Parathyroid adenoma (tissue), 2 donors: ENCODE data around the gene DCHS2.

ENCODE experiments used
- H2AFZ ChIP-seq: fragments of 300-600 bp; sonication (generic); one replicate; pipeline ENCODE4 v1.7.0; 2017; ENCODE audit warnings: antibody characterized with exemption, mild to moderate bottlenecking
- H3K27ac ChIP-seq: fragments of 300-600 bp; sonication (generic); one replicate; pipeline ENCODE4 v1.7.0; 2017
- H3K27me3 ChIP-seq: fragments of 300-600 bp; sonication (generic); one replicate; pipeline ENCODE4 v1.7.0; 2017; ENCODE audit warnings: low read length; ENCODE audit not compliant: control insufficient read depth, insufficient read depth
- H3K36me3 ChIP-seq: fragments of 300-600 bp; sonication (generic); one replicate; pipeline ENCODE4 v1.7.0; 2017; ENCODE audit warnings: low read length; ENCODE audit not compliant: control insufficient read depth, insufficient read depth
- H3K4me1 ChIP-seq: fragments of 300-600 bp; sonication (generic); one replicate; pipeline ENCODE4 v1.7.0; 2017; ENCODE audit warnings: control low read depth
- H3K4me2 ChIP-seq: fragments of 300-600 bp; sonication (generic); one replicate; pipeline ENCODE4 v1.7.0; 2017; ENCODE audit warnings: low read length
- H3K4me3 ChIP-seq: fragments of 300-600 bp; sonication (generic); one replicate; pipeline ENCODE4 v1.7.0; 2017; ENCODE audit warnings: low read depth, low read length
- H3K79me2 ChIP-seq: fragments of 300-600 bp; sonication (generic); one replicate; pipeline ENCODE4 v1.7.0; 2017; ENCODE audit warnings: control low read depth
- H3K9ac ChIP-seq: fragments of 300-600 bp; sonication (generic); one replicate; pipeline ENCODE4 v1.7.0; 2017; ENCODE audit warnings: mild to moderate bottlenecking
- H3K9me3 ChIP-seq: fragments of 300-600 bp; sonication (generic); one replicate; pipeline ENCODE4 v1.7.0; 2017; ENCODE audit warnings: low read length; ENCODE audit not compliant: control insufficient read depth
- CTCF ChIP-seq: fragments of 300-600 bp; sonication (generic); IDR thresholded peaks from one replicate; pipeline ENCODE4 v1.7.0; 2017; ENCODE audit warnings: antibody characterized with exemption, mild to moderate bottlenecking
- donor health status: primary hyperparathyroidism.

DCHS2 gene

GRCh38 chr4:154527308-154527707, 35.7 kb upstream of the DCHS2 start:
- Histone ChIP-seq H3K4me1 (no peaks in the 10 kb centered on the region), H3K4me2 (no peak overlapping the region), H2AFZ (no peak overlapping the region), H3K36me3 (no peaks in the 10 kb centered on the region), H3K79me2 (no peaks in the 10 kb centered on the region), H3K27me3 (no peaks in the 10 kb centered on the region), H3K9ac (no peak overlapping the region), H3K27ac (no peak overlapping the region), H3K4me3 (no peak overlapping the region), H3K9me3 (no peaks in the 10 kb centered on the region)
- TF ChIP-seq CTCF: no peak

GRCh38 chr4:154526151-154526550, 34.6 kb upstream of the DCHS2 start:
- Histone ChIP-seq H3K36me3 (no peaks in the 10 kb centered on the region), H3K9ac (no peak overlapping the region), H3K27me3 (no peaks in the 10 kb centered on the region), H3K4me2 (no peak overlapping the region), H2AFZ (no peak overlapping the region), H3K4me3 (no peak overlapping the region), H3K27ac (no peak overlapping the region), H3K4me1 (no peaks in the 10 kb centered on the region), H3K9me3 (no peaks in the 10 kb centered on the region), H3K79me2 (no peaks in the 10 kb centered on the region)
- TF ChIP-seq CTCF: no peak

GRCh38 chr4:154521607-154522006, 30.0 kb upstream of the DCHS2 start:
- no peak for TF ChIP-seq CTCF
- Histone ChIP-seq H3K4me1 (no peaks in the 10 kb centered on the region), H3K27ac (no peak overlapping the region), H3K9me3 (no peaks in the 10 kb centered on the region), H3K27me3 (no peaks in the 10 kb centered on the region), H3K79me2 (no peaks in the 10 kb centered on the region), H3K4me3 (no peak overlapping the region), H2AFZ (no peak overlapping the region), H3K4me2 (no peak overlapping the region), H3K9ac (no peak overlapping the region), H3K36me3 (no peaks in the 10 kb centered on the region)

- Histone ChIP-seq H3K27me3 (no peaks in the 10 kb centered on the region), H3K79me2 (no peaks in the 10 kb centered on the region), H3K9me3 (no peaks in the 10 kb centered on the region), H3K4me2 (no peak overlapping the region), H3K36me3 (no peaks in the 10 kb centered on the region), H3K4me1 (no peaks in the 10 kb centered on the region), H3K27ac (no peak overlapping the region), H3K9ac (no peak overlapping the region), H2AFZ (no peak overlapping the region), H3K4me3 (no peak overlapping the region)
- no peak for TF ChIP-seq CTCF
Observed at GRCh38 chr4:154519214-154519613, 27.6 kb upstream of the DCHS2 start.

- H3K9ac ChIP-seq: no peak overlapping the region
- H3K9me3 ChIP-seq: no peaks in the 10 kb centered on the region
- no peak overlapping the region for H2AFZ ChIP-seq
- no peak for TF ChIP-seq CTCF
- no peak overlapping the region for H3K4me3 ChIP-seq
- H3K4me2 ChIP-seq: no peak overlapping the region
- no peaks in the 10 kb centered on the region for H3K27me3 ChIP-seq
- no peaks in the 10 kb centered on the region for H3K79me2 ChIP-seq
- H3K36me3 ChIP-seq: no peaks in the 10 kb centered on the region
- H3K4me1 ChIP-seq: no peaks in the 10 kb centered on the region
- H3K27ac ChIP-seq: no peak overlapping the region
Observed at GRCh38 chr4:154517591-154517990, 26.0 kb upstream of the DCHS2 start.
